ENCODE data around the gene CCDC28A. TPM values are rescaled to one million over a fixed set of nuclear protein-coding genes. Genes with fewer than 3 reads are reported as not detected.
A peak's percentile ranks its signal among the peaks of the same experiment; 100 is the strongest.

CCDC28A gene
- total RNA-seq, 1 experiment from 2014 or later, result 9.1 TPM

- H3K4me3 ChIP-seq (ENCODE audit: insufficient read depth, low read depth, low read length), result no peak overlapping the region
- H3K27me3 ChIP-seq (ENCODE audit: control insufficient read depth, insufficient read depth, low read length), result no peaks in the 10 kb centered on the region
- no peaks in the 10 kb centered on the region for H3K36me3 ChIP-seq (replicated peaks; ENCODE audit: control insufficient read depth, insufficient read depth, low read length)
- no peak for DNase-seq
These were observed 33.3 kb downstream of the CCDC28A start for GRCh38 chr6:138806889-138807288.

- no peaks in the 10 kb centered on the region for H3K27me3 ChIP-seq (ENCODE audit: control insufficient read depth, insufficient read depth, low read length)
- no peaks in the 10 kb centered on the region for H3K36me3 ChIP-seq (replicated peaks; ENCODE audit: control insufficient read depth, insufficient read depth, low read length)
- no peak for DNase-seq
- no peak overlapping the region for H3K4me3 ChIP-seq (ENCODE audit: insufficient read depth, low read depth, low read length)
These were observed 36.1 kb downstream of the CCDC28A start for GRCh38 chr6:138809677-138810076.

GRCh38 chr6:138811866-138812265, 38.3 kb downstream of the CCDC28A start:
- DNase-seq, result no peak
- Histone ChIP-seq H3K36me3 (replicated peaks; ENCODE audit: control insufficient read depth, insufficient read depth, low read length) (no peaks in the 10 kb centered on the region), H3K4me3 (ENCODE audit: insufficient read depth, low read depth, low read length) (no peak overlapping the region), H3K27me3 (ENCODE audit: control insufficient read depth, insufficient read depth, low read length) (no peaks in the 10 kb centered on the region)

- Histone ChIP-seq H3K27me3 (ENCODE audit: control insufficient read depth, insufficient read depth, low read length) (no peaks in the 10 kb centered on the region), H3K36me3 (replicated peaks; ENCODE audit: control insufficient read depth, insufficient read depth, low read length) (no peaks in the 10 kb centered on the region), H3K4me3 (ENCODE audit: insufficient read depth, low read depth, low read length) (no peak overlapping the region)
- no peak for DNase-seq
These were observed 40.7 kb downstream of the CCDC28A start for GRCh38 chr6:138814179-138814834.

GRCh38 chr6:138815221-138815620, 41.7 kb downstream of the CCDC28A start:
- Histone ChIP-seq H3K4me3 (ENCODE audit: insufficient read depth, low read depth, low read length) (no peak overlapping the region), H3K27me3 (ENCODE audit: control insufficient read depth, insufficient read depth, low read length) (no peaks in the 10 kb centered on the region), H3K36me3 (replicated peaks; ENCODE audit: control insufficient read depth, insufficient read depth, low read length) (no peaks in the 10 kb centered on the region)
- DNase-seq, result no peak

GRCh38 chr6:138815797-138816528, 42.4 kb downstream of the CCDC28A start:
- Histone ChIP-seq H3K4me3 (ENCODE audit: insufficient read depth, low read depth, low read length) (no peak overlapping the region), H3K27me3 (ENCODE audit: control insufficient read depth, insufficient read depth, low read length) (no peaks in the 10 kb centered on the region), H3K36me3 (replicated peaks; ENCODE audit: control insufficient read depth, insufficient read depth, low read length) (no peaks in the 10 kb centered on the region)
- DNase-seq, result peak; percentile 45

- DNase-seq, result peak; percentile 46
These were observed 44.2 kb downstream of the CCDC28A start for GRCh38 chr6:138817799-138818198.

GRCh38 chr6:138818496-138819194, 45.1 kb downstream of the CCDC28A start:
- Histone ChIP-seq H3K36me3 (replicated peaks; ENCODE audit: control insufficient read depth, insufficient read depth, low read length) (no peaks in the 10 kb centered on the region), H3K4me3 (ENCODE audit: insufficient read depth, low read depth, low read length) (no peak overlapping the region), H3K27me3 (ENCODE audit: control insufficient read depth, insufficient read depth, low read length) (no peaks in the 10 kb centered on the region)
- DNase-seq, result no peak

More at GRCh38 chr6:138817799-138818198, 44.2 kb downstream of the CCDC28A start:
- H3K27me3 ChIP-seq (ENCODE audit: control insufficient read depth, insufficient read depth, low read length), result no peaks in the 10 kb centered on the region
- H3K4me3 ChIP-seq (ENCODE audit: insufficient read depth, low read depth, low read length), result no peak overlapping the region
- no peaks in the 10 kb centered on the region for H3K36me3 ChIP-seq (replicated peaks; ENCODE audit: control insufficient read depth, insufficient read depth, low read length)

GRCh38 chr6:138821519-138821918, 48.0 kb downstream of the CCDC28A start:
- no peak overlapping the region for H3K4me3 ChIP-seq (ENCODE audit: insufficient read depth, low read depth, low read length)
- H3K27me3 ChIP-seq (ENCODE audit: control insufficient read depth, insufficient read depth, low read length), result no peaks in the 10 kb centered on the region
- no peaks in the 10 kb centered on the region for H3K36me3 ChIP-seq (replicated peaks; ENCODE audit: control insufficient read depth, insufficient read depth, low read length)
- no peak for DNase-seq

GRCh38 chr6:138824482-138825144, 51.0 kb downstream of the CCDC28A start:
- no peaks in the 10 kb centered on the region for H3K36me3 ChIP-seq (replicated peaks; ENCODE audit: control insufficient read depth, insufficient read depth, low read length)
- H3K27me3 ChIP-seq (ENCODE audit: control insufficient read depth, insufficient read depth, low read length), result no peaks in the 10 kb centered on the region
- no peak overlapping the region for H3K4me3 ChIP-seq (ENCODE audit: insufficient read depth, low read depth, low read length)
- DNase-seq, result no peak

GRCh38 chr6:138830248-138830647, 56.7 kb downstream of the CCDC28A start:
- DNase-seq, result no peak
- Histone ChIP-seq H3K4me3 (ENCODE audit: insufficient read depth, low read depth, low read length) (no peak overlapping the region), H3K36me3 (replicated peaks; ENCODE audit: control insufficient read depth, insufficient read depth, low read length) (no peaks in the 10 kb centered on the region), H3K27me3 (ENCODE audit: control insufficient read depth, insufficient read depth, low read length) (no peaks in the 10 kb centered on the region)

- DNase-seq, result no peak
- H3K36me3 ChIP-seq (replicated peaks; ENCODE audit: control insufficient read depth, insufficient read depth, low read length), result no peaks in the 10 kb centered on the region
- no peak overlapping the region for H3K4me3 ChIP-seq (ENCODE audit: insufficient read depth, low read depth, low read length)
- H3K27me3 ChIP-seq (ENCODE audit: control insufficient read depth, insufficient read depth, low read length), result no peaks in the 10 kb centered on the region
These were observed 58.6 kb downstream of the CCDC28A start for GRCh38 chr6:138832182-138832581.

- no peaks in the 10 kb centered on the region for H3K27me3 ChIP-seq (ENCODE audit: control insufficient read depth, insufficient read depth, low read length)
- no peak overlapping the region for H3K4me3 ChIP-seq (ENCODE audit: insufficient read depth, low read depth, low read length)
- H3K36me3 ChIP-seq (replicated peaks; ENCODE audit: control insufficient read depth, insufficient read depth, low read length), result no peaks in the 10 kb centered on the region
- no peak for DNase-seq
These were observed 60.4 kb downstream of the CCDC28A start for GRCh38 chr6:138833816-138834539.

GRCh38 chr6:138837246-138837645, 63.7 kb downstream of the CCDC28A start:
- H3K36me3 ChIP-seq (replicated peaks; ENCODE audit: control insufficient read depth, insufficient read depth, low read length), result no peaks in the 10 kb centered on the region
- no peaks in the 10 kb centered on the region for H3K27me3 ChIP-seq (ENCODE audit: control insufficient read depth, insufficient read depth, low read length)
- no peak overlapping the region for H3K4me3 ChIP-seq (ENCODE audit: insufficient read depth, low read depth, low read length)
- DNase-seq, result no peak
